Colonic mucosa (tissue), 4 donors: ENCODE results near the gene PFKFB2. TPM values are rescaled to one million over a fixed set of nuclear protein-coding genes. Genes with fewer than 3 reads are reported as not detected.

Experiments
- DNase-seq: peaks from one replicate; pipeline ENCODE4 v3.0.0-alpha.2; 2020
- H3K27ac ChIP-seq: fragments of 200-600 bp; one replicate; pipeline ENCODE4 v1.8.0; 2021
- H3K27me3 ChIP-seq: fragments of 200-600 bp; one replicate; pipeline ENCODE4 v1.8.0; 2021
- H3K36me3 ChIP-seq: fragments of 200-600 bp; one replicate; pipeline ENCODE4 v1.8.0; 2021
- H3K4me1 ChIP-seq: fragments of 200-600 bp; one replicate; pipeline ENCODE4 v1.8.0; 2021; ENCODE audit warnings: mild to moderate bottlenecking
- H3K4me3 ChIP-seq: fragments of 200-600 bp; one replicate; pipeline ENCODE4 v1.8.0; 2021
- H3K9ac ChIP-seq, 2 donors: one replicate each; pipeline ENCODE4 v1.7.0; 2013; ENCODE audit warnings: control low read depth in 2 of 2, low read depth in 2 of 2, low read length in 2 of 2
- H3K9me3 ChIP-seq: fragments of 200-600 bp; one replicate; pipeline ENCODE4 v1.8.0; 2021
- intact Hi-C: fragments of 100-400 bp; cut with DNase I; formaldehyde crosslinking; loops from one replicate; pipeline ENCODE4 v1.14.1; 2022
- total RNA-seq, 2 donors: library from RNA; stranded (reverse); fragmentation: NEBNext Ultra II Directional in 1 of 2; extraction: Animal tissue kit (Norgen Biotek cat#: 25700) in 1 of 2; gene quantifications; one replicate each; pipeline ENCODE4 v1.2.1, GENCODE V29; 2021
- TF ChIP-seq, protein P1 (sequence below): fragments of 200-600 bp; IDR thresholded peaks from one replicate; pipeline ENCODE4 v1.8.0; 2022; ENCODE audit warnings: antibody characterized with exemption, mild to moderate bottlenecking
- donor health status: healthy.
- donor health status: DM: no; HTN: no; CAD: no.
- donor health status: DM: no; HTN: no; CAD: no.

The PFKFB2 gene
- total RNA-seq, 2 donors from 2014 or later: 52.1 to 88.5 TPM

DNA sequence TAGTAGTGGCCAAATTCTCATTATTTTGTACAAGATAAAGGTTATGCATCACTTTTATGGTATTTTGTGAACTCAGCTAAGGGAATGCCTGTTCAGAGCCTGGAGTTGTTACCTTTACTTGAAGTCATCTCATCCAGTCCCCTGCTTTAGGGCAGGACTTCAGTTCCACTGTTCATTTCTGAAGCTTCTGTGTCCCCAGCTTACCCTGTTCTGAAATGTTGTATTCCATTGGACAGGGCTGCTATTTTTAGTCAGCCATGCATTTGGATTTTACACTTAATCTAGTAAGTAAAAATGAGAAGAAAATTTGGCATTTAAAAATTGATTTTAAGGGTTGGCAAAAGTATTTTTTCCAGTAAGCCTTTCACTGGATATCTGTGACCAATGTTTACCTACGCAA is 23.9 kb downstream of the PFKFB2 start:
- H3K36me3 ChIP-seq: no peaks in the 10 kb centered on the region
- H3K27ac ChIP-seq: no peak overlapping the region
- no peak for DNase-seq
- H3K4me3 ChIP-seq: no peak overlapping the region
- no peaks in the 10 kb centered on the region for H3K27me3 ChIP-seq
- TF ChIP-seq, protein P1, sequence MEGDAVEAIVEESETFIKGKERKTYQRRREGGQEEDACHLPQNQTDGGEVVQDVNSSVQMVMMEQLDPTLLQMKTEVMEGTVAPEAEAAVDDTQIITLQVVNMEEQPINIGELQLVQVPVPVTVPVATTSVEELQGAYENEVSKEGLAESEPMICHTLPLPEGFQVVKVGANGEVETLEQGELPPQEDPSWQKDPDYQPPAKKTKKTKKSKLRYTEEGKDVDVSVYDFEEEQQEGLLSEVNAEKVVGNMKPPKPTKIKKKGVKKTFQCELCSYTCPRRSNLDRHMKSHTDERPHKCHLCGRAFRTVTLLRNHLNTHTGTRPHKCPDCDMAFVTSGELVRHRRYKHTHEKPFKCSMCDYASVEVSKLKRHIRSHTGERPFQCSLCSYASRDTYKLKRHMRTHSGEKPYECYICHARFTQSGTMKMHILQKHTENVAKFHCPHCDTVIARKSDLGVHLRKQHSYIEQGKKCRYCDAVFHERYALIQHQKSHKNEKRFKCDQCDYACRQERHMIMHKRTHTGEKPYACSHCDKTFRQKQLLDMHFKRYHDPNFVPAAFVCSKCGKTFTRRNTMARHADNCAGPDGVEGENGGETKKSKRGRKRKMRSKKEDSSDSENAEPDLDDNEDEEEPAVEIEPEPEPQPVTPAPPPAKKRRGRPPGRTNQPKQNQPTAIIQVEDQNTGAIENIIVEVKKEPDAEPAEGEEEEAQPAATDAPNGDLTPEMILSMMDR: no peak
- H3K9me3 ChIP-seq: no peaks in the 10 kb centered on the region
- intact Hi-C loops: loop anchor here (1.0 kb wide), 1 partner anchor 27 kb away; no protein-coding TSS in a partner anchor
- no peaks in the 10 kb centered on the region for H3K4me1 ChIP-seq
- no peak overlapping the region for H3K9ac ChIP-seq

DNA sequence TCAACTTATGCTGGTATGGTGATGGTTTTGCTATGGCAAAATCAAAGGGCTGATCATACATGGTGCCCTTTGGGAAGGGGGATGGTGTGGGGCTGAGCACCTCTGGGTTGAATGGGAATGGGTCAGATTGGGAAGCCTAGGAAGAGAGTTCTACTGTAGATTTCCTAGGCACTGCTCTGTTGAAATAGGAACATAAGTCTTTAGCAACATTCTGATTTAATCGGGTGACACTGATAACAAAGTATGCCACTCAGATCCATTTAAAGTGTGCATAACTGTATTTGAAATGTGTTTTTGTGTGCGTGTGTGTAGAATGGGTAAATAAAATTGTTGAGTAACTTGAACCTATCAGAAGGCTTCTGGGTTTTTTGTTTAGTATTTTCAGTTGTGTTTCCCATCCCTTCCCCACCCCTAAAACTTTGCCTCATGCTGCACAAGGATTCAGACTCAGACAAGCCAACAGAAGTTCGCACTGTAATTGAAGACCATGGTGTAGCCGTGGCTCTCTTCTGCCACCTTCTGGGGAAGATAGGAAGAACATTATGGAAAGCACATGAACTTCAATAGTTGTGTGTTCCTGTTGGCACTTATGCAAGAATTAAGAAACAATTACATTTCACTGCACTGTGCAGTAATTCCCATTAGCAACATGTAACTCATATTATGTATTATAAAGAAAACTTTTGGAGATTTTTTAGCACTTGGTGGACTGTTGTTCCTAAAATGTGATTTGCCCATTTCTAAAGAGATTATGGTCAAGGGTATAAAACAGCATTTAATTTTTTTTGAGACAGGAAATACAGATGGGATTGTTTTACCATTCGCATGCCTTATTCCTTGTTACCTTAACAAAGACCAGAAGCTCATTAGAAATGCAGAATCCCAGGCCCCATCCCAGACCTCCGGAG is 24.6 kb downstream of the PFKFB2 start:
- intact Hi-C loops: loop anchor here (1.0 kb wide), 1 partner anchor 27 kb away; no protein-coding TSS in a partner anchor
- DNase-seq: peak; percentile 89
- TF ChIP-seq, protein P1: peak; percentile 94

DNA sequence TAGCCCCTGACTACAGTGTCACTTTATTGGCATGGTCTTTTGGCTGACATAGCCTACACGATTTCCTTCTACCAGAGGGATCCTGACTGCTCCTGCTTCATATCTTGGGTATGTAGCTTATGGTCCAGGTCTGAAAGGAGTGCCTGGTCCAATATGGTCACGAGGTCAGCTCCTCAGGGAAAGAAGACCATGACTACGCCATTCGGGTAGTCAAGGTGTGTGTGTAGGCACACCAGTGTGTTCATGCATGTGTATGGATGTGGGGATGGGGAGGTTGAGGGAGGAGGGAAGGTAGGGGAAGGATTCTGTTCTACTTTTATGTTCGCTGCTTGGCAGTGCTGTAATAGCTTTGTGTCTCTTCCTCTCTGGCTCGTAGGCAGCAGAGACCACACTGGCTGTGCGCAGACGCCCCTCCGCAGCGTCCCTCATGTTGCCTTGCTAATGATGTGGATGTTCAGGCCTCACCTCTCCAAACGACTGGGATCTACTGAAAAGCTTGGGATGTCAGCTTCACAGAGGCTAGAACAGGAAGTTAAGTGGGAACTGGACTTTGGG is 25.6 kb downstream of the PFKFB2 start:
- intact Hi-C loops: no loop called here
- Histone ChIP-seq H3K4me1 (no peaks in the 10 kb centered on the region), H3K9ac (no peak overlapping the region), H3K27ac (no peak overlapping the region), H3K27me3 (no peaks in the 10 kb centered on the region), H3K4me3 (no peak overlapping the region), H3K9me3 (no peaks in the 10 kb centered on the region), H3K36me3 (no peaks in the 10 kb centered on the region)
- DNase-seq: no peak
- TF ChIP-seq, protein P1: no peak

More for the DNA sequence above, 24.6 kb downstream of the PFKFB2 start:
- H3K27me3 ChIP-seq: no peaks in the 10 kb centered on the region
- H3K36me3 ChIP-seq: no peaks in the 10 kb centered on the region
- H3K4me3 ChIP-seq: no peak overlapping the region
- H3K4me1 ChIP-seq: no peaks in the 10 kb centered on the region
- no peaks in the 10 kb centered on the region for H3K9me3 ChIP-seq
- H3K27ac ChIP-seq: no peak overlapping the region
- H3K9ac ChIP-seq: no peak overlapping the region

DNA sequence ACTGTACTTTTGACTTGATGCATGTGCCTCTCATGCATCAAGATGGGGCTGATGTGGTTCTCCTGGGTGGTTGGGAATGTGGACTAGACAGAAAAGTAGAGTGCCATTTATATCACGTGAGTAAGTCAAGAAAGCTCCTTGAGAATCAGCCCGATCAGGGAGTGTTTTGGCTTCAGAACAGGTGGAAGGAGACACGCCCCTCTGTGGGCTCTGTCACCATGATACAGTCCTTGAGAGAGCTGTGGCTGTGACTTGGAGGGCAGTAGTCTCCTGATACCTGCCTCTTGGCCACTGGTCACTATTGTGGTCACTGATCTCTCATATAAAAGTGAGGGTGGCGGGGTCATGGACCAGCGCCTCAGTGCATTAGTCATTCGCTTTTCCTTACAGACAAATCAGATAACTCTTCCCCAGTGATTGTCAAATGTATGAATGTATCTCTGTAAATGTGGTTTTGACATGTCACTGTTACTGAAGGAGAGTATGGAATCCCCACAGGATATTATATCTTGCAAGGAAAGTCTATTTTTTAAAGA is 26.7 kb downstream of the PFKFB2 start:
- DNase-seq: no peak
- TF ChIP-seq, protein P1: no peak
- intact Hi-C loops: loop anchor here (5.0 to 10.0 kb wide), 4 partner anchors 45 to 418 kb away; partner anchors contain the start of genes C1orf116 and CR1
- Histone ChIP-seq H3K4me3 (no peak overlapping the region), H3K27me3 (no peaks in the 10 kb centered on the region), H3K9ac (no peak overlapping the region), H3K9me3 (no peaks in the 10 kb centered on the region), H3K4me1 (no peaks in the 10 kb centered on the region), H3K27ac (no peak overlapping the region), H3K36me3 (no peaks in the 10 kb centered on the region)

DNA sequence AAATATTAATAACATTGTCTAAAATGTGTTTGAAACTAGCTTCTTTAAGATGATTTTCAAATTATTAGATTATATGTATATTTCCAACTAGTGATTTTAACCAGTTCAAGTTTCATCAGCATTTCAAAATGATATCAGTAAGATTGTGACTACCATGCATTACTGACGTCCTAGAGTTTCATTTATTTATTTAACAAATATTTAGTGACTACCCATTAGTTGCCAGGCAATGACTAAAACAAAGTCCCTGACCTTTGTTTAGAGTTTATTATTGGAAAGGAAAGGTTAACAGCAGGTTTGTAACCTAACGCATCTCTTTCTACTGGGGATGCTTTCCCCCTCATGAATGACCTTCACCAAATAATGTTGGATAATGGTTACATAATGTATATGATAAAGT is 28.0 kb downstream of the PFKFB2 start:
- intact Hi-C loops: loop anchor here (5.0 to 10.0 kb wide), 4 partner anchors 46 to 416 kb away; partner anchors contain the start of genes C1orf116 and CR1
- no peaks in the 10 kb centered on the region for H3K36me3 ChIP-seq
- H3K27me3 ChIP-seq: no peaks in the 10 kb centered on the region
- H3K9me3 ChIP-seq: no peaks in the 10 kb centered on the region
- TF ChIP-seq, protein P1: no peak
- no peaks in the 10 kb centered on the region for H3K4me1 ChIP-seq
- H3K4me3 ChIP-seq: no peak overlapping the region
- no peak overlapping the region for H3K9ac ChIP-seq
- no peak for DNase-seq
- H3K27ac ChIP-seq: no peak overlapping the region
